AG04450 (cell line): ENCODE measurements around the gene RAB11FIP3. TPM values are rescaled to one million over a fixed set of nuclear protein-coding genes. Genes with fewer than 3 reads are reported as not detected.

ENCODE experiments used
- CTCF ChIA-PET: fragments of 300-600, 350-600 bp; formaldehyde crosslinking; extraction: SDS; loops from one replicate; lab custom pipeline; 2022; ENCODE audit warnings: antibody characterized with exemption, inconsistent platforms; lab: Charles Lee
- POLR2A ChIA-PET: fragments of 350-600 bp; formaldehyde crosslinking; extraction: SDS; loops from one replicate; lab custom pipeline; 2021; ENCODE audit warnings: antibody characterized with exemption, inconsistent platforms; lab: Yijun Ruan, JAX
- DNase-seq: peaks from one replicate; pipeline ENCODE4 v3.0.0-alpha.2; 2011; ENCODE audit warnings: low read depth, low spot score
- H3K27ac ChIP-seq: one replicate; pipeline ENCODE4 v1.5.1; 2012; ENCODE audit warnings: low read depth, low read length, control low read depth
- H3K27me3 ChIP-seq: one replicate; pipeline ENCODE4 v1.6.0; 2012; ENCODE audit warnings: low read length; ENCODE audit not compliant: control insufficient read depth, insufficient read depth
- H3K4me3 ChIP-seq: 2 replicates; pipeline ENCODE4 v1.5.1; 2011; ENCODE audit warnings: mild to moderate bottlenecking, low read depth, low read length, control low read depth
- H3K9me3 ChIP-seq: 2 replicates; pipeline ENCODE4 v1.5.1; 2012; ENCODE audit warnings: low read length; ENCODE audit not compliant: control insufficient read depth, insufficient read depth
- polyA plus RNA-seq: library from polyadenylated mRNA; depleted of rRNA; stranded (reverse); fragments of >200 nt; gene quantifications from 2 replicates; pipeline ENCODE4 v1.2.3, GENCODE V29; 2011
- TF ChIP-seq, protein P1 (sequence below): IDR thresholded peaks from 2 replicates; pipeline ENCODE4 v1.5.1; 2011; ENCODE audit warnings: low read depth, low read length, control low read depth, inconsistent platforms

Gene RAB11FIP3
- polyA plus RNA-seq, 1 experiment: 6.9 TPM

DNA sequence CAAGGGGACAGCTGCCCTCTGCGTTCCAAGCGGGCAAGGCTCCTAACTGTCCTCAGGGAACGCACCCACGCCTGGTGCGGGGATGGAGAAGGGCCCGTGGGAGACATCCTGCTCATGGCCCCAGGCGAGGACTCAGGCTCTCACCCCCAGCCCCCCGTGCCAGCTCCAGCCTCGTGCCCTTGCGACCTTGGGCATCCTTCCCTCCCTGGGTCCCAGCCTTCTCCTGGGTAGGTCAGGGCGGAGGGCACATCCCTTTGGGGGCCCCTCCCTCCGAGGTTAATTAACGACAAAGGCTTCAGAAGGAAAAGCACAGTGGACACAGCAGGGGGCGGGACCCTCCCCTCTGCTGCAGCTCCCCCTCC lies 46.6 kb upstream of the RAB11FIP3 start:
- POLR2A ChIA-PET: no interaction called here
- no peak for DNase-seq
- Histone ChIP-seq H3K27me3 (no peaks in the 10 kb centered on the region), H3K9me3 (no peaks in the 10 kb centered on the region; the same call in 1 of the 2 replicates), H3K27ac (no peak overlapping the region), H3K4me3 (no peak overlapping the region)
- TF ChIP-seq, protein P1, sequence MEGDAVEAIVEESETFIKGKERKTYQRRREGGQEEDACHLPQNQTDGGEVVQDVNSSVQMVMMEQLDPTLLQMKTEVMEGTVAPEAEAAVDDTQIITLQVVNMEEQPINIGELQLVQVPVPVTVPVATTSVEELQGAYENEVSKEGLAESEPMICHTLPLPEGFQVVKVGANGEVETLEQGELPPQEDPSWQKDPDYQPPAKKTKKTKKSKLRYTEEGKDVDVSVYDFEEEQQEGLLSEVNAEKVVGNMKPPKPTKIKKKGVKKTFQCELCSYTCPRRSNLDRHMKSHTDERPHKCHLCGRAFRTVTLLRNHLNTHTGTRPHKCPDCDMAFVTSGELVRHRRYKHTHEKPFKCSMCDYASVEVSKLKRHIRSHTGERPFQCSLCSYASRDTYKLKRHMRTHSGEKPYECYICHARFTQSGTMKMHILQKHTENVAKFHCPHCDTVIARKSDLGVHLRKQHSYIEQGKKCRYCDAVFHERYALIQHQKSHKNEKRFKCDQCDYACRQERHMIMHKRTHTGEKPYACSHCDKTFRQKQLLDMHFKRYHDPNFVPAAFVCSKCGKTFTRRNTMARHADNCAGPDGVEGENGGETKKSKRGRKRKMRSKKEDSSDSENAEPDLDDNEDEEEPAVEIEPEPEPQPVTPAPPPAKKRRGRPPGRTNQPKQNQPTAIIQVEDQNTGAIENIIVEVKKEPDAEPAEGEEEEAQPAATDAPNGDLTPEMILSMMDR: no peak
- CTCF ChIA-PET: no interaction called here

DNA sequence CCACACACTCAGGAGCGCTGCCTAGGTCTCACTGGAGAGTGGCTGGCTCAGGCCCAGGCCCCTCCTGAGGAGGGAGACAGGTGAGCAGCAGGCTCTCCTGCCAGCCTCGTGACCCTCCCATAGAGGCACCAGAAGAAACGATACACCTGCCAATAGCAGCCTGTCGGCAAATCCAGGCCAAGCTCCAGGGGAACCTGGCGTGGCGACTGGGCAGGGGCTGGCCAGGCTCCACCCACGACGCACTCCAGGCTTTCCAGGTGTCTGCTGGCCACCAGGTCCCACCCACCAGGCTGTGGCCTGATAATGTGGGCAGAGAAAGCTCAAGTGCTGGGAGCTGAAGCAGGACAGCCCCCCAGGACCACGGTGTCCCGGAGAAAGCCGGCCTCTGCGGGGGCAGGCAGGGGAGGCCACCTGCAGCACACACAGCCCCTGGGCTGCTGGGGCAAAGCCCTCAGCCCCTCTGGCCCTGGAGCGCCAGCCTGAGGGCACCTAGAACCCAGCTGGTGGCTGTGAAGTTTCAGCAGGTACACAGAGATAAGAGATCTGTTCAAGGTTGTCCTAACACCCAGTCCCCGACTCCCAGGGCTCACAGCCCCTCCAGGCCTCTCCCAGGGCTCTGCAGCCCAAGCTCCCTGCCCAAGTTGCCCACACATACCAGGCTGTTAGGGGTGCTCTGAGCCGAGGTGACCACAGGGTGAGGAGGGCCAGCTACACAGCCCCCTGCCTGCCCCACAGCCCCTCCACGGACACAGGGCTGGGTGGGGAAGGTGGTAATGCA lies 46.1 kb upstream of the RAB11FIP3 start:
- CTCF ChIA-PET: no interaction called here
- H3K27me3 ChIP-seq: no peaks in the 10 kb centered on the region
- no peak for DNase-seq
- H3K9me3 ChIP-seq: no peaks in the 10 kb centered on the region; the same call in 1 of the 2 replicates
- no peak overlapping the region for H3K4me3 ChIP-seq
- no peak overlapping the region for H3K27ac ChIP-seq
- TF ChIP-seq, protein P1: no peak
- POLR2A ChIA-PET: no interaction called here

DNA sequence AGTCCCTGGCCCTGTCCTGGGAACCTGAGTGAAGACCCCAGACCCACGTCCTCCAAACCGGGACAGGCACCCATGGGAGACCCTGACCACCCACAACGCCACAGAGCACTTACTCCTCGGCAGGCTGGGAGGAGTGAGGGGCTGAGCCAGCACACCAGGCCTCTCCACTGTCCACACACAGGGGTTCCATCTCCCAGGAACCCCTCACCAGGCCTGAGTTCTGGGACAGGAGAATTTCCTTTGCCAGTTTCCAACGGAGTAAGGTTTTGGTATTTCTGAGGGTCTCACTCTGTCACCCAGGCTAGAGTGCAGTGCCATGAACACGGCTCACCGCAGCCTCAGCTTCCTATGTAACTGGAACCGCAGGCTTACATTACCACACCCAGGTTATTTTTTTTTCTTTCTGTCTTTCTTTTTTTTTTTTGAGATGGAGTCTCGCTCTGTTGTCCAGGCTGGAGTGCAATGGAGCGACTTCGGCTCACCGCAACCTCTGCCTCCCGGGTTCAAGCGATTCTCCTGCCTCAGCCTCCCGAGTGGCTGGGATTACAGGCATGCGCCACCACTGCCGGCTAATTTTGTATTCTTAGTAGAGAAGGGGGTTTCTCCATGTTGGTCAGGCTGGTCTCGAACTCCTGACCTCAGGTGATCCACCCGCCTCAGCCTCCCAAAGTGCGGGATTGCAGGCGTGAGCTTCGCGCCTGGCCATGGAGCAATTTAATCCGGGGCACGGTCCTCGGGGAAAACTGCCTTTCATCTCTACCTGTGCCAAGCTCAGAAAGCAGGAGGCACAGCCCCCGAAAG lies 45.3 kb upstream of the RAB11FIP3 start:
- no peaks in the 10 kb centered on the region; the same call in 1 of the 2 replicates for H3K9me3 ChIP-seq
- no peak overlapping the region for H3K27ac ChIP-seq
- DNase-seq: no peak
- peak overlapping the region; percentile 75 for H3K4me3 ChIP-seq
- CTCF ChIA-PET: interaction anchor here (0.5 kb wide), 1 partner anchor 217 kb away, joined by 3 read pairs; no protein-coding TSS in a partner anchor
- POLR2A ChIA-PET: interaction anchor here (0.6 to 1.7 kb wide), 2 partner anchors 9 to 15 kb away, joined by 3 to 7 read pairs; partner anchors contain the start of gene MRPL28
- TF ChIP-seq, protein P1: no peak
- H3K27me3 ChIP-seq: no peaks in the 10 kb centered on the region

DNA sequence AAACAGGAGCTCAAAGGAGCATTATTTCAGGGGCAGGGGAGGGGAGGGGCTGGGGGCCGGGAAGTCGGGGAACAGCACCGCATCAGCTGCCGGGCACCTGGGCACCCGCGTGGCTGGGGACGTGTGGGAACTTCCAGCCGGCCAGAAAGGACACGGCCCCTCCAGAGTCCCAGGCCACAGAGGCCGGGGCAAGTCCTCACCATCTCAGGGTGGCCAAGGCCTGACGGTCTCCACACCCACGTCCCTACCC lies 44.8 kb upstream of the RAB11FIP3 start:
- Histone ChIP-seq H3K27ac (no peak overlapping the region), H3K4me3 (peak overlapping the region; percentile 75), H3K27me3 (no peaks in the 10 kb centered on the region), H3K9me3 (no peaks in the 10 kb centered on the region; the same call in 1 of the 2 replicates)
- ChIA-PET CTCF (interaction anchor here (0.5 kb wide), 1 partner anchor 217 kb away, joined by 3 read pairs; no protein-coding TSS in a partner anchor), POLR2A (interaction anchor here (0.6 to 1.7 kb wide), 2 partner anchors 10 to 14 kb away, joined by 3 to 7 read pairs; partner anchors contain the start of gene MRPL28)
- no peak for DNase-seq
- TF ChIP-seq, protein P1: no peak
